GM21723 (cell line): ENCODE results near the gene SEMA3A.

Source experiments
- ATAC-seq: cut with Tn5 transposase; IDR thresholded peaks from one replicate; pipeline ENCODE4 v1.9.1; 2021; ENCODE audit warnings: mild to moderate bottlenecking, moderate library complexity; ENCODE audit not compliant: unreplicated experiment

SEMA3A gene

GRCh38 chr7:84199216-84199615 is 4.6 kb upstream of the SEMA3A start:
- ATAC-seq, result no peak

- ATAC-seq, result no peak
Measured at GRCh38 chr7:84196084-84196503, 1.5 kb upstream of the SEMA3A start.

GRCh38 chr7:84195295-84196060 is 889 bp upstream of the SEMA3A start:
- no peak for ATAC-seq

GRCh38 chr7:84193747-84194146 is 842 bp downstream of the SEMA3A start:
- no peak for ATAC-seq

- ATAC-seq, result no peak
Measured at GRCh38 chr7:84191842-84192241, 2.7 kb downstream of the SEMA3A start.

GRCh38 chr7:84191261-84191660 is 3.3 kb downstream of the SEMA3A start:
- no peak for ATAC-seq

- ATAC-seq, result no peak
Measured at GRCh38 chr7:84190016-84190705, 4.4 kb downstream of the SEMA3A start.

GRCh38 chr7:84188786-84189405 is 5.7 kb downstream of the SEMA3A start:
- no peak for ATAC-seq

- ATAC-seq, result no peak
Measured at GRCh38 chr7:84187813-84188510, 6.6 kb downstream of the SEMA3A start.

- no peak for ATAC-seq
Measured at GRCh38 chr7:84187087-84187805, 7.3 kb downstream of the SEMA3A start.

- ATAC-seq, result no peak
Measured at GRCh38 chr7:84183741-84184140, 10.8 kb downstream of the SEMA3A start.

GRCh38 chr7:84182301-84182700 is 12.3 kb downstream of the SEMA3A start:
- ATAC-seq, result no peak

GRCh38 chr7:84181628-84182027 is 13.0 kb downstream of the SEMA3A start:
- ATAC-seq, result no peak

GRCh38 chr7:84177758-84178412 is 16.7 kb downstream of the SEMA3A start:
- ATAC-seq, result no peak

GRCh38 chr7:84176716-84177115 is 17.9 kb downstream of the SEMA3A start:
- no peak for ATAC-seq

GRCh38 chr7:84175461-84175860 is 19.1 kb downstream of the SEMA3A start:
- ATAC-seq, result no peak

- no peak for ATAC-seq
Measured at GRCh38 chr7:84170646-84171045, 23.9 kb downstream of the SEMA3A start.

- ATAC-seq, result no peak
Measured at GRCh38 chr7:84162584-84162983, 32.0 kb downstream of the SEMA3A start.

GRCh38 chr7:84162125-84162524 is 32.5 kb downstream of the SEMA3A start:
- ATAC-seq, result no peak

GRCh38 chr7:84161398-84161797 is 33.2 kb downstream of the SEMA3A start:
- ATAC-seq, result no peak
